Measurements from ENCODE around the gene JARID2.

The JARID2 gene

GRCh38 chr6:15553031-15553430 is 307.2 kb downstream of the JARID2 start:
- no peak overlapping the region for H3K9ac ChIP-seq (ENCODE audit: low read depth, low read length)
- H3K27me3 ChIP-seq (ENCODE audit: insufficient read depth, low read length), result no peaks in the 10 kb centered on the region
- H3K9me3 ChIP-seq (ENCODE audit: insufficient read depth, low read depth, low read length), result no peaks in the 10 kb centered on the region
- 75% methylated on average over 1 of the region's 2 CpGs for WGBS
- H3K27ac ChIP-seq (ENCODE audit: low read depth, low read length), result no peak overlapping the region
- no peaks in the 10 kb centered on the region for H3K36me3 ChIP-seq (ENCODE audit: insufficient read depth, low read length)
- no peak overlapping the region for H3K4me3 ChIP-seq (ENCODE audit: low read length)
- H3K4me1 ChIP-seq (ENCODE audit: insufficient read depth, low read length), result peaks cover 39% of the 10 kb centered on the region

DNA sequence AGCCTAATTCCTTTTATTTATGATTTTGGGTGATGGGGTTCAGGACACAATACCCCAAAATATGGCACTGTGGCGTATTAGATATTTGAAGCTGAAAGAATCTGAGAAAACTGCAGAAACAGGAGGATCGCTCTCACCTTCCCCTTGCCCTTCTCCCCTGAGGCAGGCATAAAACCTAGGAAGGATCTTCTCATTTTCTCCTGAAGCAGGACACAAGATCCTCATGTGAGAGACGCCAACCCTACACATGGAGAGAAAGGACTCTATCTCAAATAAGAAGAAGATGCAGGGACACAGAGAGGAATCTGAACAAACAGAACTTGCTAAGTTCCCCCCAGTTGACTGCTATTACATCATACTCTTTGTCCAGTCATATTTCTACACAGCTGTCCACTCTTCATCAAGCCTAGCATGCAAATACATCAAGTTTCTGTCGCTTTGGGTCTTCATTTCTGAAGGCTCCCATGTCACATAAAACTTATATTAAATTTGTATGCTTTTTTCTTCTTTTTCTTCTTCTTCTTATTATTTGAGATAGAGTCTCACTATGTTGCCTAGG is 307.9 kb downstream of the JARID2 start:
- peaks cover 39% of the 10 kb centered on the region for H3K4me1 ChIP-seq (ENCODE audit: insufficient read depth, low read length)
- no peak overlapping the region for H3K4me3 ChIP-seq (ENCODE audit: low read length)
- H3K27me3 ChIP-seq (ENCODE audit: insufficient read depth, low read length), result no peaks in the 10 kb centered on the region
- 82% methylated on average over 4 of the region's 4 CpGs for whole genome bisulfite sequencing
- H3K9ac ChIP-seq (ENCODE audit: low read depth, low read length), result no peak overlapping the region
- H3K9me3 ChIP-seq (ENCODE audit: insufficient read depth, low read depth, low read length), result no peaks in the 10 kb centered on the region
- H3K36me3 ChIP-seq (ENCODE audit: insufficient read depth, low read length), result no peaks in the 10 kb centered on the region
- H3K27ac ChIP-seq (ENCODE audit: low read depth, low read length), result no peak overlapping the region

- Histone ChIP-seq H3K27me3 (ENCODE audit: insufficient read depth, low read length) (no peaks in the 10 kb centered on the region), H3K4me3 (ENCODE audit: low read length) (no peak overlapping the region), H3K36me3 (ENCODE audit: insufficient read depth, low read length) (no peaks in the 10 kb centered on the region), H3K9ac (ENCODE audit: low read depth, low read length) (no peak overlapping the region), H3K9me3 (ENCODE audit: insufficient read depth, low read depth, low read length) (no peaks in the 10 kb centered on the region), H3K4me1 (ENCODE audit: insufficient read depth, low read length) (peaks cover 36% of the 10 kb centered on the region), H3K27ac (ENCODE audit: low read depth, low read length) (no peak overlapping the region)
- 93% methylated on average over 6 of the region's 6 CpGs for WGBS
These were observed 308.8 kb downstream of the JARID2 start for GRCh38 chr6:15554728-15555100.

- 93% methylated on average over 5 of the region's 5 CpGs for WGBS
These were observed 309.5 kb downstream of the JARID2 start for GRCh38 chr6:15555101-15556038.

DNA sequence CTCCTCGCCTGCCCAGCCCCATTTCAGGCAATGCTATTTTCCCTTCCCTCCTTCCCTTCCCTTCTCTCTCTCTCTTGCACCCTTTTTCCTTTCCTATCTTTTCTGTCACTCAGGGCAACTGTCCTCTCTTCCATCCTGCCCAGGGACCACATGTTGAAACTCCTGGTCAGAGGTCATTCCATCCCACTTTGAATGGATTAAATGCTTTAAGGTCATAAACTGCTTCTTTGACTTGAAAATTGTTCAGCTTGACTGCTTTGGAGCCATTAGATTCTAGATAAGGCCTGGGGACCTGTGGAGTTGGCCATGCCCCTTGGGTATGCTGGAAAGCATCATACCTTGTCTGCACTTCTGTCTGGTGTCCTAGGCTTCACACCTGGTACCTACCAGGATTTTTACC is 310.8 kb downstream of the JARID2 start:
- H3K4me3 ChIP-seq (ENCODE audit: low read length), result no peak overlapping the region
- H3K4me1 ChIP-seq (ENCODE audit: insufficient read depth, low read length), result peaks cover 31% of the 10 kb centered on the region
- WGBS, result 91% methylated on average over 1 of the region's 1 CpG
- H3K27ac ChIP-seq (ENCODE audit: low read depth, low read length), result no peak overlapping the region
- no peaks in the 10 kb centered on the region for H3K27me3 ChIP-seq (ENCODE audit: insufficient read depth, low read length)
- H3K36me3 ChIP-seq (ENCODE audit: insufficient read depth, low read length), result no peaks in the 10 kb centered on the region
- no peaks in the 10 kb centered on the region for H3K9me3 ChIP-seq (ENCODE audit: insufficient read depth, low read depth, low read length)
- no peak overlapping the region for H3K9ac ChIP-seq (ENCODE audit: low read depth, low read length)

More at GRCh38 chr6:15555101-15556038, 309.5 kb downstream of the JARID2 start:
- Histone ChIP-seq H3K4me3 (ENCODE audit: low read length) (no peak overlapping the region), H3K9me3 (ENCODE audit: insufficient read depth, low read depth, low read length) (no peaks in the 10 kb centered on the region), H3K9ac (ENCODE audit: low read depth, low read length) (no peak overlapping the region), H3K4me1 (ENCODE audit: insufficient read depth, low read length) (peaks cover 34% of the 10 kb centered on the region), H3K27me3 (ENCODE audit: insufficient read depth, low read length) (no peaks in the 10 kb centered on the region), H3K27ac (ENCODE audit: low read depth, low read length) (no peak overlapping the region), H3K36me3 (ENCODE audit: insufficient read depth, low read length) (no peaks in the 10 kb centered on the region)

GRCh38 chr6:15557174-15557573 is 311.3 kb downstream of the JARID2 start:
- H3K4me3 ChIP-seq (ENCODE audit: low read length), result no peak overlapping the region
- H3K27ac ChIP-seq (ENCODE audit: low read depth, low read length), result no peak overlapping the region
- peaks cover 26% of the 10 kb centered on the region for H3K4me1 ChIP-seq (ENCODE audit: insufficient read depth, low read length)
- no peak overlapping the region for H3K9ac ChIP-seq (ENCODE audit: low read depth, low read length)
- H3K27me3 ChIP-seq (ENCODE audit: insufficient read depth, low read length), result no peaks in the 10 kb centered on the region
- H3K9me3 ChIP-seq (ENCODE audit: insufficient read depth, low read depth, low read length), result no peaks in the 10 kb centered on the region
- H3K36me3 ChIP-seq (ENCODE audit: insufficient read depth, low read length), result no peaks in the 10 kb centered on the region

DNA sequence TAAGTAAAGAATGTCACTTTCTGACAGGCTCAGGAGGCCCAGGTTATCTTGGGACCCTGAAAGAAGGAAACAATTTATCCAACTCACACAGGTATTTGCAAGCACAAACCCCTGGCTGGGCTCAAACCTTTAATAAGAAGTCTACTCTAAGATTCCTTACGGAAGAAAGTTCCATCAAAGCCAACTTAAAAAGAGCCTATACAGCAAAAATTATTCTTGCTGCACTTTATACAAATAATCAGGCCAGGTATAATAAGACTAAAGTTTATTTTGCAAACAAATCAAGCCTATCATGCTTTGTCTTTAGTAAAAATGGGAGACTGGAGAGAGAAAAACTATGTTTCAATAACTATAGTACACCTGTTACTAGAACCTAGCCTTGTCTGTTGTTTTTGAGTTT is 314.8 kb downstream of the JARID2 start:
- no peaks in the 10 kb centered on the region for H3K9me3 ChIP-seq (ENCODE audit: insufficient read depth, low read depth, low read length)
- no peak overlapping the region for H3K27ac ChIP-seq (ENCODE audit: low read depth, low read length)
- WGBS, result 96% methylated on average over 1 of the region's 1 CpG
- no peak overlapping the region for H3K4me3 ChIP-seq (ENCODE audit: low read length)
- no peaks in the 10 kb centered on the region for H3K27me3 ChIP-seq (ENCODE audit: insufficient read depth, low read length)
- H3K9ac ChIP-seq (ENCODE audit: low read depth, low read length), result no peak overlapping the region
- H3K36me3 ChIP-seq (ENCODE audit: insufficient read depth, low read length), result no peaks in the 10 kb centered on the region
- H3K4me1 ChIP-seq (ENCODE audit: insufficient read depth, low read length), result 0 out of 2 replicates have a peak, but pooled peaks cover under 1% of the 10 kb centered on the region

DNA sequence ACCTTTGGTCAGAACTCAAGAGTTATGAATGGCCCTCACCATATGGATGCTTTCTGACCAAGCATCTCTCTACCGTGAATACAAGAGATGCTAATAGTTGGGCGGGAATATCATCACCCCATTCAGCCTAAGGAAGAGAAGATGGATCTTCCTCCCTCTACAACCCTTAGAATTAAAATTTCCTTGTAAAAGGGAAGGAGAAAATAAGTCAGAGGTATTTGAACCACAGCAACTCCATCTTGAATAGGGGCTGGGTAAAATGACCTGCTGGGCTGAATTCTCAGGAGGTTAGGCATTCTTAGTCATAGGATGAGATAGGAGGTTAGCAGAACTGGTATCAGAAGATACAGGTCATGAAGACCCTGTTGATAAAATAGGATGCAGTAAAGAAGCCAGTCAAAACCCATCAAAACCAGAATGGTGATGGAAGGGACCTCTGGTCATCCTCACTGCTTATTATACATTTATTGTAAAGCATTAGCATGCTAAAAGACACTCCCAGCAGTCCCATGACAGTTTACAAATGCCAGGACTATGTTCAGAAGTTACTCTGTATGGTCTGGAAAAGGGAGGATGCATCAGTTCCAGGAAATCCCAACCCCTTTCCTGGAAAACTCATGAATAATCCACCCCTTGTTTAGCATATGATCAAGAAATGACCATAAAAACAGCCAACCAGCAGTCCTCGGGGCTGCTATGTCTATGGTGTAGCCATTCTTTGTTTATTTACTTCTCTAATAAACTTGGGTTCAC is 315.8 kb downstream of the JARID2 start:
- Histone ChIP-seq H3K4me1 (ENCODE audit: insufficient read depth, low read length) (no peaks in the 10 kb centered on the region), H3K4me3 (ENCODE audit: low read length) (no peak overlapping the region), H3K27me3 (ENCODE audit: insufficient read depth, low read length) (no peaks in the 10 kb centered on the region), H3K36me3 (ENCODE audit: insufficient read depth, low read length) (no peaks in the 10 kb centered on the region), H3K9me3 (ENCODE audit: insufficient read depth, low read depth, low read length) (no peaks in the 10 kb centered on the region), H3K9ac (ENCODE audit: low read depth, low read length) (no peak overlapping the region), H3K27ac (ENCODE audit: low read depth, low read length) (no peak overlapping the region)
- 88% methylated on average over 2 of the region's 3 CpGs for WGBS

- WGBS, result 84% methylated on average over 1 of the region's 1 CpG
- Histone ChIP-seq H3K36me3 (ENCODE audit: insufficient read depth, low read length) (no peaks in the 10 kb centered on the region), H3K4me1 (ENCODE audit: insufficient read depth, low read length) (no peaks in the 10 kb centered on the region)
These were observed 317.1 kb downstream of the JARID2 start for GRCh38 chr6:15562977-15563376.

DNA sequence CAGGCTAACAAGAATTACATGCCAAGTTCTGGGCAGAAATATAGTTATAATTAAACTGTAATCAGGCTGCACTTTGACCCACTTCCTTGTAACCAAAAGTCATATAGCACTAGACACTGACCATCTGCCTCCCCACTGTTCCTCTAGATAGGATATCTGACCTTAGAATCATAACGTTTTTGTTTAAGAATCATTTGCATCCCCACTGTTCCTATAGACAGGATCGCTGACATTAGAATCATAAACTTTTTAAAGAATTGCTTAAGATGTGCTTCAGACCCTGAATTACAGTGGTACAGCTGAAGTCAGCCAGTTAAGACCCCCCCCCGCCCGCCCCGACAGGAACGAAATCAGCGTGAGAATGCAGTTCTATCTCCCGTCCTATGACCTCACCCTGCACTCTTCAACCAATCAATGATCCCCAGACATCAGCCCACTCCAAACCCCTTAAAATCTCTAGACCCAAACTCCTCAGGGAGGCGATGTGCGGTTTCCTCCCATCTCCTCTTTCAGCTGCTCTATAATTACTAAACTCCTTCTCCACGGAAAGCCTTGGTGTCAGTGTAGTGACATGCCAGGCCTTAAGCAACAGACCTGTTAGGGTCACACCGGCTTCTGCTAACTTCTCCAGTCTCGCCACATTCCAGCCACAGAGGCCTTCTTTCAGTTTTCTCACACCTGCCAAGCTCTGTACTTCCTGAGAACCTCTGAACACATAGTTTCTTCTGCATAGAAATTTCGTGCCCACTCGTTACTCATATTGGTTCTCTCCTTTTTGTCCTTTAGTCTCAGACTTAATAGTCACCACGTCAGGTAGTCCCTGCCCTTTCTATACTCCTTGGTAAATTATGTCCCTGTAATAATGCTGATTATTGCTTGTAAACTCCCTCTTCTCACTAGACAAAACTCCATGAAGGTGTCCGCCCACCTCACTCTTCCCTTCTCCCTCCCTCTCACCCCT is 323.4 kb downstream of the JARID2 start:
- Histone ChIP-seq H3K4me1 (ENCODE audit: insufficient read depth, low read length) (peaks cover 23% of the 10 kb centered on the region), H3K9ac (ENCODE audit: low read depth, low read length) (no peak overlapping the region), H3K27me3 (ENCODE audit: insufficient read depth, low read length) (no peaks in the 10 kb centered on the region), H3K36me3 (ENCODE audit: insufficient read depth, low read length) (no peaks in the 10 kb centered on the region), H3K27ac (ENCODE audit: low read depth, low read length) (no peak overlapping the region), H3K9me3 (ENCODE audit: insufficient read depth, low read depth, low read length) (no peaks in the 10 kb centered on the region), H3K4me3 (ENCODE audit: low read length) (no peak overlapping the region)
- WGBS, result 69% methylated on average over 17 of the region's 17 CpGs

More at GRCh38 chr6:15562977-15563376, 317.1 kb downstream of the JARID2 start:
- no peak overlapping the region for H3K9ac ChIP-seq (ENCODE audit: low read depth, low read length)
- no peaks in the 10 kb centered on the region for H3K27me3 ChIP-seq (ENCODE audit: insufficient read depth, low read length)
- no peak overlapping the region for H3K27ac ChIP-seq (ENCODE audit: low read depth, low read length)
- H3K9me3 ChIP-seq (ENCODE audit: insufficient read depth, low read depth, low read length), result no peaks in the 10 kb centered on the region
- no peak overlapping the region for H3K4me3 ChIP-seq (ENCODE audit: low read length)

Data from HUES64 (cell line).